Measurements from ENCODE around the gene ZNF143. TPM values are rescaled to one million over a fixed set of nuclear protein-coding genes. Genes with fewer than 3 reads are reported as not detected.

Gene ZNF143
- total and polyA plus RNA-seq, 2 of the 13 experiments (the other 11 are each of a cell fraction or from before 2014, with no cell fraction given), result 22.4 to 35.6 TPM

GRCh38 chr11:9461063-9461759, 399 bp downstream of the ZNF143 start (continued):
- no peak for TF ChIP-seq SKIL (CRISPR knock-in tag; IDR thresholded peaks at IDR 0.05; ENCODE audit: borderline replicate concordance)
- no peak for TF ChIP-seq CC2D1A (CRISPR knock-in tag; IDR thresholded peaks at IDR 0.05)
- no peak for TF ChIP-seq TEAD2 (CRISPR knock-in tag; IDR thresholded peaks at IDR 0.05)
- no peak for TF ChIP-seq PAXIP1 (CRISPR knock-in tag; conservative IDR thresholded peaks at IDR 0.05)
- TF ChIP-seq TIGD3 (CRISPR knock-in tag; IDR thresholded peaks at IDR 0.05; ENCODE audit: borderline replicate concordance), result no peak
- no peak for TF ChIP-seq GTF3A (CRISPR knock-in tag; conservative IDR thresholded peaks at IDR 0.05)
- TF ChIP-seq CENPX (CRISPR knock-in tag; IDR thresholded peaks at IDR 0.05), result no peak
- TF ChIP-seq POLR2G (IDR thresholded peaks at IDR 0.05; ENCODE audit: low read depth, low read length), result peak; percentile 98
- no peak for TF ChIP-seq WIZ (CRISPR knock-in tag; IDR thresholded peaks at IDR 0.05)
- no peak for TF ChIP-seq NFIB (CRISPR knock-in tag; IDR thresholded peaks at IDR 0.05; ENCODE audit: borderline replicate concordance)
- TF ChIP-seq ZNF800 (CRISPR knock-in tag; IDR thresholded peaks at IDR 0.05), result no peak; the same call in 1 of the 2 replicates
- no peak for TF ChIP-seq ATRX (CRISPR knock-in tag; IDR thresholded peaks at IDR 0.05; ENCODE audit: borderline replicate concordance)
- TF ChIP-seq HNRNPK (IDR thresholded peaks at IDR 0.05; ENCODE audit: low read depth, low read length, poor library complexity, severe bottlenecking), result peak; percentile 44
- no peak for TF ChIP-seq ETV6 (CRISPR knock-in tag; conservative IDR thresholded peaks at IDR 0.05)
- no peak for TF ChIP-seq ZNF362 (CRISPR knock-in tag; IDR thresholded peaks at IDR 0.05; ENCODE audit: borderline replicate concordance)
